G401.6 (cell line): ENCODE measurements around the gene TUBA1B.
A peak's percentile ranks its signal among the peaks of the same experiment; 100 is the strongest.

Source experiments
- FAIRE-seq: peaks from 2 replicates; lab custom pipeline; 2012; peaks lifted over from hg19 to GRCh38; lab: Jason Lieb, UNC

The TUBA1B gene

DNA sequence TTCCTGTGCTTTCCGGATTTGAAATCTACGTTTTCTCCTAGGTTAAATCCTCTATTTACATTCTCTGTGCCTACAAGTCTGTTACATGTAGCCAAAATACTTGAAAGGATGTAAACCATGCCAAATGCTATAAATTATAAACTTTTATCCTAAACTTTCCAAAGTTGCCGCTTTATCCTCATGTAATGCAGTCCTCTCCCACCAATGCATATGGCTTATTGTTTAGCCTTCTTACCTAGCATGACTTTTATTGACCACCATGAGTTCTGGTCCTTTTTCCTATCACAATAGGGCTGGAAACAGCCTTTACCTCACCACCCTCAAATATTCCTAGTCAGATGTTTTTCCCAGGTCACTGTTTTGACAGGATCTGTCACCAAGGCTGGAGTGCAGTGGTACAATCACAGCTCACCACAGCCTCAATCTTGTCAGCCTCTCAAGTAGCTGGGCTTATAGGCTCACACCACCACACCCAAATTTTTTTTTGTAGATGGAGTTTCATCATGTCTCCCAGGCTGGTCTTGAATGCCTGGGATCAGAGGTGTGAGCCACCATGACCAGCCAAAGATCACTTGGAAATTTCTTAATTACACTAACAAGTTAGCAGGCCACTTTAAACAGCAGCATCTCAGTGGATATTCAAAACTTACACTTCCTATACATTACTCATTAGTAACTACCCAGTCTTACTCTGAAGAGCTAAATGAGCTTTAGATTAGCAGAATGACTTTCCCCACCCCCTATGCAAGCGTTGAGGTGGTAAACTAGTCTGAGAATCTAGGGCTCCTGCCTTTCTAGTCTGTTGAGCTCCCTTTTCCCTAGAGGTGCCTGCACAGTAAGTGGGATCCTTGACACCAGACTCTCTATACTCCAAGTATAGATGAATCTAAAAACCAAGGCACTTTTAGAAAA lies 4.1 kb downstream of the TUBA1B start:
- FAIRE-seq: no peak

DNA sequence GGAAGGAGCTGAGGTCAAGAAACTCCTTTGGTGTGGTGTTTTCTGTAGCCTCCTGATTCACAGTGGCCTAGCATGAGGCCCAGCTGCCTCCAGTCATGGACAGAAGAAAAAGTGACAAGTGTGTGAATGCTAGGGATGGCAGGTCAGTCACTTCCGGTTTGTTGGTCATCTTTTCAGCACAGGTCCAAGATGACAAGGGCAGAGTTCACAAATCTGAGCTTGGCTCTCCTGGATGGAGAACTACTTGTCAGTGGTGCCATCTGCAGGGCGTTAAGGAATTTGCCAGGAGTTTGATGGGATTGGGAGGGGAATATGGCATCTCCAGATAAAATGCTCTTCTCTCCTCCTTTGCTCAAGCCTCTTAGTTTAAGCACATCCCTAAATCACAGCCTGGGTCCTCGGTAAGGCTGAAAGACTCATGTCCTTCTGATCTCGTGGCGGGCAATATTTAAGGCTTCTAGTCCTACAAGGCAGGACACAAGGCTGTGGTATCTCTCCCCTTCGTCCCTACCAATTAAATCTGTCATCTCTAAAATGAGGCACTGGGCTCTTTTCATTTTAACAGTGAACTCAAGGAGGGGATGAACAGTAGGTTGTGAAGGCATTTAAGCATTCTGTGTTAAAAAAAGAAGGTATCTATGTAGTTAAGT lies 10.0 kb downstream of the TUBA1B start:
- FAIRE-seq: no peak

DNA sequence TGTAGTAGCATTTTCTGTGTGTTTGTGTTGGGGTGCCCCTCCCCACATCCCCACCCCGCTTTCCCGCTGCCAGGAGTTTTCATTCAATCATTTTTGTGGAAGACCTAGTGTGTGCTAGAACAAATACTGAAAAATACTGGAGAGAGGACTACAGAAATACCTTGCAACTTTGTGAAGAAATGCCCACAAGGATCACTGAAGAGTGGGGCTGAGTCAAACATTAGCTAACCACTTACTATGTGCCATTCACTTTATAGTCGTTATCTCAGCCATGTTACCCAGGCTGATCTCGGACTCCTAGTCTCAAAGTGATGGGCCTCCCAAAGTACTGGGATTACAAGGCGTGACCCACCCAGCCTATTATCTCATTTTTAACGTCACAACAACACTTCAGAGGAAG lies 20.0 kb downstream of the TUBA1B start:
- no peak for FAIRE-seq

DNA sequence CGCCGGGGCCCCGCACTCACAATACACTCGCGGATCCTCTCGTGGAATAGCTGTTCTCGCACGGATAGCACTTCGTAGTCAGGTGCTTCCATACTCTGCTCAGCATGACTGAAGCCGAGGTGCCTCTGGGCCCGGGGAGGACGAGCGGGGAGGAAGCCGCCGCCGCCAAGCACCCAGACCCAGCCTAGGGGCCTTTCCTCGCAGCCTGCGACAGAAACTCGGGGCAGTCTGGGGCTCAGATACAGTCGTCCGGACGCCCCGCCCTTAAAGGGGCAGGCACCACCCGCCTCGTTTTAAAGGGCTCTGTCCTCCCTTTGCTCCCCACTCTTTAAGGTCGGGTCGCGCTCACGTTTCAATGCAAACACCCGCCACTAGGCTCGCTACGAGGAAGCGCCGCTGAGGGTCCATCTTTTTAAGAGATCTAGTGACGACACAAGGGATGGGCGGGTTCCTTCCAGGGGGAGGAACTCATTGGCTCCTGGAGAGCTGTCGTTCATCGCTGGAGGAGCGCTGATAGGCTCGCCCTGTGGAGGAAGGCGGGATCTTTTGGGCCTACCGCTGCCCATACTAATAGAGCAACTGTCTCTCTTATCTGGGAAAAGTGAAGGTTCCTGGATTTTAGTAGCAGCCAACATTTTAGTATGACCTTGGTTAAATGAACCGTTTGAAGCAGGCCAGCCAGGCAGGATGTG lies 20.6 kb downstream of the TUBA1B start, which contains the start of gene LMBR1L:
LMBR1L (minus strand) TSS at position 384 of the 692 bp plus-strand sequence; CDS start at position 92, 292 bp downstream.
- peak; percentile 98 for FAIRE-seq

DNA sequence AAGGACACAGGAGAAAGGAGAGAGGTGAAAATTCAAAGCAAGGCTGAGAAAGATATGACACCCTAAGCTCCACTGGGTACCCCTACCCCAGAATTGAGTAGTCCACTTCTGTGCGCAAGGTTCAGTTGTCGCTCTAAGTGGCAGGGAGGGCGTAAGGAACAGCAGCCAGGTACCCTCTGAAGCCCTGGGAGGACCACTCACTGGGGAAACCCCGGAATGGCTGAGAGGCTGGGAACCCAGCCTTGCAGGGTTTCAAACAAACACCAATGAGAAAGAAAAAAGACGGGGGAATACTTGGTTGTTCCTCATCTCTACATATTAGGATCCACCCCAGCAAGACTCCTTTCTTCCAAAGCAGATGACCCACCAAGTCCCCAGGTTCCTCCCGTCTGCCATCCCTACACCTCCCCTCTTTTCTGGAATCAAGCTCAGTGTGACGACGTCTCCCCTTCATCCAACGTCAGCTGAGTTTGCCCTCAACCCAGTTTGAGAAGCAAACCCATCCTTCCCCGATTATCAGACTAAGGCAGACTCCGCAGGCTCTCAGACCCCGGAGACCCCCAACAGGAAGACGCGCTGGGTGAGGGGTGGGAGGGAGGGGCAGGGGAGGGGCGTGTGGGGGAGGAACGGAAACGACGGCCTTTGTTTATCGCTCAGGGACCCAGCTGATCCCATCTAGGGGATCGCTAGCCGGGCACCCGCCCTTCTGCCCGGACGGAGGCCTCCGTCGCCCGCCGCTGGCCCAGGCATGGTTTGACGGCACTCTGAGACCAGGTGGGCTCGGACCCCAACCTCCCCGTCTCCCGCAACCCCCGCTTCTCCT lies 21.3 kb downstream of the TUBA1B start:
- no peak for FAIRE-seq

DNA sequence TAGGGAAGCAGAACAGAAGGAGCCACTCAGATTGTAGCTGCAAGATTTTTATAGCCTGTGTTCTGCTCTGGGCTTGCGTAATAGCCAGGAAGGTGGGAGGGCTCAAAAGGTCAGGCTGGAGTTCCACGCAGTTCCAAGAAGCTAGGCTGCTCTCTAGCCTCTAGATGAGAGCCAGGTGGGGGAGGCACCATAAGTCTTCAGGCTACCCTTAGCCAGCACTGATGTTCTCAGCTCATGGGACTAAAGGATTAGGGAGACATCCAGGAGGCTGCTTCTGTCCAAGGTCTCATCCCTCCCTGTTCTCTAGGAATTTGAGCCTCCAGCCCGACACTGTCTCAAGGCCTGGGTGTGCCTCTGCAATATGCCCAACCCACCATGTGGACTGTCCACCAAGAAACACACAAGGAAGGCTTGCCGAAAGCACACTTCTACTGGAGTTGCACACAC lies 22.2 kb downstream of the TUBA1B start:
- FAIRE-seq: no peak

DNA sequence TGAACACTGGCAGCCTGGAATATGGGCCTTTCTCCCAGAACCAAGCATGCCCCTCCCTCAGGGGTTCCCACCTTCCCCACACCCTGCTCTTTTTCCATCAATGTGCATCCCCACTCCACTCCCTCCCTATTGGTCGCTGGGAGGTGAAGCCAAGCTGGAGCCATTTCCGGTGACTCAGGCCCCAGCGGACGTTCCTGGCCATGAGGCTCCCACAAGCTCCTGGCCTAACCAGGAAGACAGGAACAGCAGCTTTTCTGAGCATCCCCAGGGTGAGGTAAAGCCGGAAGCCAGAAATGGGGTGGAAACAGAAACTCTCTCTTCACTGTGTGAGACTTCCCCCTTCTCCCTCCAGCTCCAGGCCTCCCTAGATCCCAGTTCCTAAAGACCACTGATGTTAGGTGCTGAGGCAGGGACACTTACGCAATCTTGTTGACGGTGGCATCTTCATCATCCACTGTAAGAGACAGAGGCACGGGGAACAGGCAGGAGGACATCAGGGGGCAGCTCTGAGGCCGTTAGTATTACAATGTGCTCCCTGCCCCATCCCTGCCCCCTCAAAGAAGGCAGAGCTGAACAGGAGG lies 25.6 kb downstream of the TUBA1B start:
- FAIRE-seq: no peak

DNA sequence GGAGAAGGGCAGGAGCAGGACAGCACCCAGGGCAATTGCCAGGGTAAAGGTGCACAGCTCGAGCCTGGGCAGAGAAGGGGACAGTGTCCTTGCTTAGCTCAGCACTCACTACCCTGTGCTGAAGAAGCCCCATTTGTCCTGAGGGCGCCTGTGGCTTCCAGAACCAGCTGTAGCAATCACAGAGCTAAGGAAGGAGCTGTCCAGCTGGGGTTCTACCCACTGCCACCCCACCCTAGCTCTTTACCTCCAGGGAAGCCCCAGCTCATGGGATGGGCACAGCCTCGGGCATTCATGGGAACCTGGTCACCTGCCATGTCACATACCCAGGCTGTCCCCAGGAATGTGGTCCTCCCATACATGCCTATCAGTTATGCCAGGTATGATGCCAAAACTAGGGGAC lies 26.4 kb downstream of the TUBA1B start:
- no peak for FAIRE-seq

DNA sequence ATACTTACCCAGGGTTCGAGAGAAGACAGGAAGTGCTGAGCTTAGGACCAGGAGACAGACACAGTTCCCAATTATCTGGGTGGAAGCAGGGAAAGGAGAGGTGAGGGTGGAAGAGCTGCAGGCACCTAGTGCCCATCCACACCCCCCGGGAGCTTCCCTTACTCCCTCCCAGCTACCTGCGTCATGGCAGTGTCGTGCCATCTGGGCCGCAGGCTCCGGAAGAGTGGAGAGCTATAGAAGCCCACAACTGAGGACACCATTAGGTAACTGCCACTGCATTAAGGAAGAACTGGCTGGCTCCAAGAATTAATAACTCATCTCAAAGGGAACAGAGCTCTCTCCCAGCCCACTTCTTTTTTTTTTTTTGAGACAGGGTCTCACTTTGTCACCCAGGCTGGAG lies 30.8 kb downstream of the TUBA1B start:
- FAIRE-seq: no peak

DNA sequence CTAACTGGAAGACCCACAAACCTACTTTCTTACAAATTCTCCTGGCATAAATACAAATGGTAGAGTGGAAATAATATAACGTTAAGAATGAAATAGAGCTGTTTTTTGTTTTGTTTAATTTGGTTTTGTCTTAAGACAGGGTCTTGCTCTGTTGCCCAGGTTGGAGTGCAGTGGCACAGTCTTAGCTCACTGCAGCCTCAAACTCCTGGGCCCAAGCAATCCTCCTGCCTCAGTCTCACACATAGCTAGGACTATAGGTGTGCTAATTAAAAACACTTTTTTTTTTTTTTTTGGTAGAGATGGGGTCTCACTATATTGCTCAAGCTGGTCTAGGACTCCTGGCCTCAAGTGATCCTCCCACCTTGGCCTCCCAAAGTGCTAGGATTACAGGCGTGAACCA lies 32.5 kb downstream of the TUBA1B start:
- FAIRE-seq: no peak

DNA sequence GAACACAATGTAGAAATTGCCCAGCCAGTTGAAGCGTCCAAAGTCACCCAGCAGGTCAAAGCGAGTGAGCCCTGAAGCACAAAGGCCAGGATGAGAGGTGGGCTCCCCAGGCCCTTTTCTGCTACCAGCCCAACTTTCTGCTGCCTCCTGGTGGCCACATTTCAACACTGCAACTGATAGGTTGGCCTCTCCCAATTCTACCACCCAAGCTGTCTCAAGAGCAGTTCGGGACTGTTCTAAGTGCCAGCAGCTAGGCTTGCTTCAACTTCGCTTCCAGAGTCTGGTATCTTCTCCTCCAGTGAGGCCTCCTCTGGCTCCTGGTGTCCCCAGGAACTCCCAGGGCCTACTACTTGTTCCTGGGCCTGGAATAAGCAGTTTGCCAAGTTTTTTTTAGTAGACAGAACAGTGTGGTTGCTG lies 33.2 kb downstream of the TUBA1B start:
- FAIRE-seq: peak; percentile 28

DNA sequence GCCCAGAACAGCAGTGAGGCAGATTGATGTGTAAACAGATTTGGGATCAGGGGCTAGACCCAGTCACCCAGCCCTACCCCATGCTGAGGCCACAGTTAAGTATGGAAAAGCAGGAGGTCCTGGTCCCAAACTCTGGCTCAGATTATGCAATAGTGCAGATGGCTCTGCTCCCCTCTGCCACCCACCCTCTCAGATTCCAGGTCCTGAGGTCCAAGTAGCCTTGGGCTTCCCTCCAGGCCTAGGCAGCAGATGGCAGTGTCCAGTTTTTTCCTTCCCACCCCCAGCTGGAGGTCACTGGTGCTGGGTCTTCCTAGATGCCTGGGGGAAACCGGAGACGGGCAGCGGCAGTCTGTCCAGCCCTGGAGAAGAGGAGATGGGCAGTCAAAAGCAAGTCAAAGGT lies 33.8 kb downstream of the TUBA1B start:
- FAIRE-seq: no peak

DNA sequence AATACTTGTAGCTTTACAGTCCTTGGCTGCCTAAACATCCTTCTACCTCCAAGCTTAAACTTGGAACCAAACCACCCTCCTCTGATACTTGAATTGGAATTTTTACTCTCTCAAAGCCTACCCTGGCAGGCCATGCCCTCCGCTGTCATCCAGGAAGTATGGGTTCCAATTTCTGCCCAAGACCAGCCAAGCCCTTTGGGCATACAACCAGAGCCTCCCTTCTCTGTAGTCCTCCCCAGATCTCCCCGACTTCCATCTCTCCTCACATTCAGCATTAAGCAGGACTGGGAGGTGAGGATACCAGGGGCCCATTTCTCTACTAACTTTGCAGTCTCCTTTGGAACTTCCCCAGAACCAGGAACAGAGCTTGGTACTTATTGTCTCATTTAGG lies 36.2 kb downstream of the TUBA1B start:
- FAIRE-seq: no peak

DNA sequence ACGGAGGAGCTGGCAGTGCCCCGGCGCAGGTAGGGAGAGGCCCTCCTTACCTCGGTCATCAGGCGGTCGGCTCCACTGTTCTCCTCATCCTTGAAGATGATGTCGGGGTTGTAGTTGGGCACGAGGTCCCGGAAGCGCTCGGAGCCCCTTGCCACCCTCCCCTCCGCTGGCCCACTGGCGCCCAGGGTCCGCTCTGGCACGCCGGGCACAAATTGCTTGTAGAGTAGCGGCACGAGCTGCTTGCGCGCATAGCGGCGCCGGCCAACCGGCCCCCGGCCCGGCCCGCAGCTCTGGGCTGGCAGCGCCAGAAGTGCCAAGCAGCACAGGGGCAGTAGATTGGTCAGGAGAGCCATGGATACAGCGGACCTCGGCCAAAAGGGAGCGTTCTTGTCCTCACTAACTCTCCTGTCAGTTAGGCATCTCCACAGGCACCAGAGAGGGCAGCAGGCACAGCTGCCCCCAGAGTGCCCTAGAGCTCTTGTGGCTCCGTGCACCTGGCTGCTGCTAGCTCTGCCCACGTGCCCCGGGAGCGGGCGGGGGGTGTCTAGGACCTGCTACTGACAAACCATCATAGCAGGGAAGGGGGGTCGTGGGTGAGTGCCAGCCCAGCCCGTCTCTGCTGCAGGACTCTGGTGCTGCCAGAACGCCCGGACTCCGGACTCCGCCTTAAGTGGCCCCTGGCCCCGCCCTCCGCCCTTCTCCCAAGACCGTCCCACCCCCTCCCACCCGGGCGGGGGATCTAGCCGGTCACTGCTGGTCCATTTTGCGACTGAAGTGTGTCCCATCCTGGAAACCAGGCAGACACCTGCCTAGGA lies 36.8 kb downstream of the TUBA1B start, which contains the start of gene DHH:
DHH (minus strand) TSS at position 642 of the 815 bp plus-strand sequence; CDS start at position 353, 289 bp downstream.
- no peak for FAIRE-seq

DNA sequence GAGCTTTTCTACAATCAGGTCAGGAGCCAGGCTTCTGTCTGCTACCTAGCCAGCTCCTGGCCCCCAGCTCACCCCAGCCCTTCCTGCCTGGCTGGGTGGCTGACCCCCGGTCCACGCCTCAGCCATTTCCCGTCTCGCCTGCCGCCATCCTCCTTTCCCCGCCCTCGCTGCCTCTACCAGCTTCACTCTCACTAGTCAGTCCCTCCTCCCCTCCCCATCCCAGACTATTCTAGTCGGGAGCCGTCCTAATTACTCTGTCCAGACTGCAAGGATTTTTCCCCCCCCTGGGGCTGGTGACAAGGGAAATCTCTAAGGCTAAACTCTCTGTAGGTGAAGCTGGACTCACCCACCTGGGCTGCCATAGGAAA lies 37.4 kb downstream of the TUBA1B start:
- no peak for FAIRE-seq

DNA sequence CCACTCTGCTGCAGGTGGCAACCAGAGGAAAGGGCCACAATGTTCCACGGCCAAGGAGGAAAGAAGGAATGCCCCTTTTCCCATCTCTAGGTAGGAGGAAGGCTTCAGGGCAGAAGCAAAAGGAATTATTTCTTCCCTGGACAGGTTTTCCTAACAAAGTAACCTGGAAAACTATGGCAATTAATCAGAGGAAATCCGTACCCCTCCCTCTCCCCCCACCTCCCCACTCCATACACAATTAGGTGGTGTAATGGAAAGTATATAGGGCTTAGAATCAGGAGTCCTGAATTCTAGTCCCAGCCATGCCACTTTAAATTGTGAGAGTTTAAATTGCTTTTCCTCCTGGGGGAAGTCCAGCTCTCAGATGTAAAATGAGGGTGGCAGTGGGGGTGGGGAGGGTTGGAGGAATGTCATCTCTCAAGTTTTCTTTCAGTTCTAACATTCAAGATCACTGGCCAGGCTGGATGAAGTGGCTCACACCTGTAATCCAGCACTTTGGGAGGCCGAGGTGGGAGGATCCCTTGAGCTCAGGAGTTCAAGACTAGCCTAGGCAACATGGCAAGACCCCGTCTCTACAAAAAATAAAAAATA lies 38.3 kb downstream of the TUBA1B start:
- FAIRE-seq: no peak

DNA sequence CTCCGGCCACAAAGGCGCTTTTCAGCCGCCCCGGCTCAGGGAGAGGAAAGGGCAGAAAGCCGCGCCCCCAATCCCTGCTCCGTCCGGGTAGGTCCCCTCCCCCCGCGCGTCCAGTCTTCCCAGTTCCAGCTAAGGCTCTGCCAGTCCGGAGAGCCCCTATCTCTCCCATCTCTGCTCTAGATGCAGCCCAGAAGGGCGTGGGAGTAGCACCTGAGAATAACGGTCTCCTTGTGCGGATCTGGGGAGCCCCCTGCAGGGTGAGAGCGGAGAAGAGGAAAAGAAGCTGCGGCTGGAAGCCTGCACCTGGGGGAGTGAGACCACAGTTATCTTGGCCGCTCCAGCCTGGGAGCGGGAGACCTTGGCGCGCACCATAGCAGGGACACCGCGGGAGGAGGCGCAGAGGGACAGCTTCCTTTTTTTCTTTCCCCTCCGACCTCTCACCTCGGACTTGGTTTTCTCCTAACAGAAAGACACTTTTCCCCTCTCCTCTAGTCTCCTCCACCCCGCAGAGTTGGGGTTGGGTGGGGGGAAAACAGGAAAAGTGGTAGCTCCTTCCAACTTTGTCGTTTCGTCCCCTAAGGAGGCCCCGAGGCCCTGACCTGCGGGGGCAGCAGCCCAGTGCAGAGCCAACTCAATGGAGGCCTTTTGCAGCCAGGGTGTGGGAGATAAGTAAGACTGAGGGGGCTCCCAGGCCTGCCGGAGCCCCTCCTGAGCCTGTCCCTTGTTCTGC lies 38.9 kb downstream of the TUBA1B start:
- FAIRE-seq: no peak

DNA sequence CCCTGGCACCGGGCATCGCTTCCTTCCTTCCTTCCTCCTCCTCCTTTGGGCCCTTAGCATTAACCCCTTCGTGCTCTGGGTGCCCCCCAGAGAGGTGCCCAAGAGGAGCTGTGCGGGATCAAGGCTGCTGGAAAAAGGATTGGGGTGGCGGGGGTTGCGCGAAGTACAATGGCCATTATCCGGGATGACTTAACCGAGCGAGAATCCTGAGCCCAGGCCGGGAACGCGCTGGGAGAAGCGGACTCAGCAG lies 39.4 kb downstream of the TUBA1B start:
- no peak for FAIRE-seq

DNA sequence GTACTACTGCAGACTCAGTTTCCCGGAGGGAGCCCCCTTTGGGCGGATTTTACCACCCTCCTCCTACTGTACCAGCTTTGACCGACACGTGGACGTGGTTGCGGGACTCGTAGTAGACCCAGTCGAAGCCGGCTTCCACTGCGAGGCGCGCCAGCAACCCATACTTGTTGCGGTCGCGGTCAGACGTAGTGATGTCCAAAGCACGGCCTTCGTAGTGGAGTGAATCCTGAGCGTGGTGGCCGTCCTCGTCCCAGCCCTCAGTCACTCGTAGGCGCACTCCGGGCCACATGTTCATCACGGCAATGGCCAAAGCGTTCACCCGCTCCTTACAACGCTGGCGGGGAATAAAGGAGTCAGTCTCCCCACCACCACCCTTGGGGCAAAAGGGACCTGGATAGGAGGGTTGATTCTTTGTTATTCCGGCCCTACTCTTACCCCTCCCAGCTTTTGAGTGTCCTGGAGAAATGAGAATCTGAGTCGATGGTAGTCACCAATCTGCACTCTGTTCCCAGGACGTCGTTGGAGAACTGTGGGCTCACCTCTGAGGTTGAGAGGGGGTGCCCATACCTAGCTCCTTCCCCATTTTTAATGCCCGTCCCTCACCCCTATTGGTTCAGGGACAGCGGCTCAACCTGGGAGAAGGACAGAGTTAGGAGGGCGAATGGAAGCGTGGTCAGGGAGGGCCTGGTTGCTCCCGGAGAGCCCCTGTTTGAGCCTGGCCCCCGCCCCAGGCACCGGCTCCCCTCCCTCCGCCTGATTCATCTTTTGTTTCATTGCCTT lies 39.9 kb downstream of the TUBA1B start:
- no peak for FAIRE-seq
